Central memory CD8-positive, alpha-beta T cell (primary cell): ENCODE measurements around the gene ZNF263.
A peak's percentile ranks its signal among the peaks of the same experiment; 100 is the strongest.

Experiments
- ATAC-seq: fragments of 150-1000 bp; cut with Tn5 transposase; replicated peaks from 2 replicates; pipeline ENCODE4 v1.10.0; 2022; ENCODE audit warnings: mild to moderate bottlenecking, moderate FRiP score, moderate number of reproducible peaks; ENCODE audit not compliant: poor library complexity, severe bottlenecking; ENCODE audit errors: extremely low read depth
- DNase-seq, 2 donors: peaks; one replicate each; pipeline ENCODE4 v3.0.0; 2021; ENCODE audit warnings: low spot score in 2 of 2
- H3K27ac Mint-ChIP-seq: one replicate; pipeline ENCODE4 v1.8.0; 2022; ENCODE audit warnings: low read depth, mild to moderate bottlenecking, moderate library complexity, mixed read lengths
- H3K27me3 Mint-ChIP-seq: one replicate; pipeline ENCODE4 v1.8.0; 2022; ENCODE audit warnings: mixed read lengths
- H3K36me3 Mint-ChIP-seq: one replicate; pipeline ENCODE4 v1.8.0; 2022; ENCODE audit warnings: mild to moderate bottlenecking, moderate library complexity, mixed read lengths; ENCODE audit not compliant: insufficient read depth
- H3K4me1 Mint-ChIP-seq: one replicate; pipeline ENCODE4 v1.8.0; 2022; ENCODE audit warnings: mixed read lengths
- H3K4me3 Mint-ChIP-seq: one replicate; pipeline ENCODE4 v1.8.0; 2022; ENCODE audit warnings: mild to moderate bottlenecking, moderate library complexity, mixed read lengths
- H3K9me3 Mint-ChIP-seq: one replicate; pipeline ENCODE4 v1.8.0; 2022; ENCODE audit warnings: mixed read lengths

Gene ZNF263

DNA sequence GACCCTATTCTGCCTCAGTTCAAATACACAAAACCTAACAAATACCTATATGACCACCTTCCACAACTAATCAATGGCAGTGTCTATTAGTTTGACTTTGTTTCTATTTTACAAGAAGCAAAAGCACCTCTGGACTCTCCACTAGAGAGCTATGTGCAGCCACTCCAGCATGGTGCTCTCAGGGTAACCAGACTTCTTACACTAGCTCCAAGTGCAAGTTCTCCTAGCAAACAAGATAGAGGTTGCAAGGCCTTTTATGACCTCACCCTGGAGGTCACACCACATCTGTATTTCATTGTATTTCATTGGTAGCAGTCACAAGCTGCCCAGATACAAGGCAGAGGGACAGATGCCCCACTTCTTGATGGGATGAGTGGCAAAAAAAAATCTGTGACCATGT, 8.3 kb upstream of the ZNF263 start:
- no peak for DNase-seq

DNA sequence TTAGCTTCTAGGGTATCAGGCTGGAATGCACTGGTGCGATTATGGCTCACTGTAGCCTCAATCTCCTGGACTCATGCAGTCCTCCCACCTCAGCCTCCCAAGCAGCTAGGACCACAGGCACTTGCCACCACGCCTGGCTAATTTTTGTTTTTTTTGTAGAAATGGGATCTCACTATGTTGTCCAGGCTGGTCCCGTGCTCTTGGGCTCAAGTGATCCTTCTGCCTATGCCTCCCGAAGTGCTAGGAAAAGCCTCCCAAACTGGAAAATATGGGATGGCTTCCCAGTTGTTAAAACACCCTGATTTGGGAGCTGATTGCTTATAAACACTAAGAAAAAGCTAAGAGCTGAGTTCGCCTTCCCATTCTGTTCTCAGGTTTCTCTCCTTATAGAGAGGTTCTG, 6.6 kb upstream of the ZNF263 start:
- Mint-ChIP-seq H3K27me3 (no peaks in the 10 kb centered on the region), H3K27ac (no peak overlapping the region), H3K4me1 (no peaks in the 10 kb centered on the region), H3K36me3 (no peaks in the 10 kb centered on the region), H3K9me3 (no peaks in the 10 kb centered on the region), H3K4me3 (no peak overlapping the region)
- no peak for DNase-seq
- no peak for ATAC-seq

More for the DNA sequence above, 8.3 kb upstream of the ZNF263 start:
- Mint-ChIP-seq H3K4me3 (no peak overlapping the region), H3K4me1 (no peaks in the 10 kb centered on the region), H3K27ac (no peak overlapping the region), H3K36me3 (peaks cover 2% of the 10 kb centered on the region), H3K27me3 (no peaks in the 10 kb centered on the region), H3K9me3 (no peaks in the 10 kb centered on the region)
- ATAC-seq: no peak

DNA sequence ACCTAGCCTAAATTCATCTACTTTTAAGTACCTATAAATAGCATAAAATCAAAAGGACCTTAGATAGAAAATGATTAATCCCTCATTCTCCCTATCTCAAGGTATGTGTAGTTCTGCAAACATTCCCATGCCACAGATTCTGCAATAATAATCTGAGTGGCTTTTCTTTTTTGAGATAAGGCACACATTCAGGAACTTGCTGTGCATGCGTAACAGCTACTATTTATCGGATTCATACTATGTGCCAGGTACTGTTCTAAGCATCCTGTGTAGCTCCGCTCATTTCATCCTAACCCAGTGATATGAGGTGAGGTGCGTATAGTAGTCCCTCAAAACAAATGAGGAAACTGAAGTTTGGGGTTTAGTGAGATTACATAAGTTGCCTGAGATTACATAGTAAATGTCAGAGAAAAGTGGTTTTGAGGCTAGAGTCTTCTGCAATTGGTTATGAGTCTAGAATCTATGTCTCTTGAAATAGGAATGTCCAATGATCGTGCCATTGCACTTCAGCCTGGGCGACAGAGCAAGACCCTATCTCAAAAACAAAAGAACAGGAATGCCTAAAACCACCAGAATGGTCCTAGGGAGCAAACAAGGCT, 2.0 kb upstream of the ZNF263 start:
- no peak overlapping the region for H3K27ac Mint-ChIP-seq

DNA sequence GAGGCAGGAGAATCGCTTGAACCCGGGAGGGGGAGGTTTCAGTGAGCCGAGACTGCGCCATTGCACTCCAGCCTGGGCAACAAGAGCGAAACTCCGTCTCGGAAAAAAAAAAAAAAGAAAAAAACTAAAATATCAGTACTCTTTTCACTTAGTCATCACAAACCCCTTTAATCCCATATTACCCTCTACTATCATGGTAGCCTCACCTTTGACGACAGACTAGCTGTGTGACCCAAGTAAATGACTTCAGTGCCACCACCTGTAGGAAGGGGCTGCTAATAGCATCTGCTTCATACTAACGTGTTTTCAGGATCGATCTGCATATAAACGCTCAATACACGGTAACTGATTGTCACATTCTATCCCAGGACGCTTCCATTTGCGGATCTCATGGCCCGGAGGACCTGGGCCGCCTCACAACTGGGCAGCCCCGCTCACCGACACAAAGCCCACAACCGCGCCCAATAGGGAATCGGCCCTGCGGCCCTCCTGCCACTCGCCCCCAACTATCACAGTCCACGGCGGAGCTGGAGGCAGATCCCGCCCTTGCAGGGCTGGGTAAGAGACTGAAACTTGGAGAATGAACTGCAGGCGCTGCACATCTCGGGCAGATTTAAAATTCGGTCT, 1.1 kb upstream of the ZNF263 start:
- Mint-ChIP-seq H3K36me3 (peaks cover 24% of the 10 kb centered on the region), H3K27me3 (no peaks in the 10 kb centered on the region), H3K4me3 (peak overlapping the region; percentile 87), H3K9me3 (no peaks in the 10 kb centered on the region), H3K4me1 (peaks cover 38% of the 10 kb centered on the region), H3K27ac (peak overlapping the region; percentile 94)
- peak; percentile 16 for ATAC-seq
- no peak for DNase-seq

More for the DNA sequence above, 2.0 kb upstream of the ZNF263 start:
- H3K9me3 Mint-ChIP-seq: no peaks in the 10 kb centered on the region
- ATAC-seq (no peak), DNase-seq (no peak)
- peak overlapping the region; percentile 87 for H3K4me3 Mint-ChIP-seq
- H3K36me3 Mint-ChIP-seq: peaks cover 16% of the 10 kb centered on the region
- H3K4me1 Mint-ChIP-seq: peaks cover 38% of the 10 kb centered on the region
- H3K27me3 Mint-ChIP-seq: no peaks in the 10 kb centered on the region

DNA sequence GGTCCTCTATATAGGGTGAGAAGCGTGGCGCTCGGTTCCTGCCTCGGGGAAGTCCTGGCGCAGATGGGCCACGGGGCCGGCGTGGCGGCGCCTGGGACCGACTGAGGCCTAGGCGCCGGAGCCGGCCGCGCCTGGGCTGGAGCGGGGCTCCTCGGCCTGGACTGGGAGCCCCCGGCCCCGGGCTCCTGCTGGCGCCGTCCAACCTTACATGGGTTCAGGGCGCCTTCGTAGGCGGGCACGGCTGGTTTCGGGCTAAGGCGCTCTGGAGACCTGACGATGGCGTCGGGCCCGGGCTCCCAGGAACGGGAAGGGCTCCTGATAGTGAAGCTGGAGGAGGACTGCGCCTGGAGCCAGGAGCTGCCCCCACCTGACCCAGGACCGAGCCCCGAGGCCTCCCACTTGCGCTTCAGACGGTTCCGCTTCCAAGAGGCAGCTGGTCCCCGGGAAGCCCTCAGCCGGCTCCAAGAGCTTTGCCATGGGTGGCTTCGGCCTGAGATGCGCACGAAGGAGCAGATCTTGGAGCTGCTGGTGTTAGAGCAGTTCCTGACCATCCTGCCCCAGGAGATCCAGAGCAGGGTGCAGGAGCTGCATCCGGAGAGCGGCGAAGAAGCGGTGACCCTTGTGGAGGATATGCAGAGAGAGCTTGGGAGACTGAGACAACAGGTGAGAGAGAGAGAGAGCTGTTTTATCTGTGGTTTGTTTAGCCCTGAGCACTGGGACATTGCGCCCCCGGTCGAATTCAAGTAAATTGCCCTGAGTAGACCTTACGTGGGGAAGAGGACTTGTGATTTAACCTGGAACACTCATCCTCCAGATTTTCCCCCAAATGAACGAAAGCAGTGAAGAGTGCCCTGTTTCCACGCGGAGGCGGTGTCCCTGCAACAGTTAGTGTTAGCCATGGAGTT, 504 bp downstream of the ZNF263 start:
- H3K4me1 Mint-ChIP-seq: peaks cover 38% of the 10 kb centered on the region
- H3K27ac Mint-ChIP-seq: peak overlapping the region; percentile 94
- peak overlapping the region; percentile 87 for H3K4me3 Mint-ChIP-seq
- no peak for ATAC-seq
- H3K27me3 Mint-ChIP-seq: no peaks in the 10 kb centered on the region
- no peak for DNase-seq
- H3K9me3 Mint-ChIP-seq: no peaks in the 10 kb centered on the region
- H3K36me3 Mint-ChIP-seq: peaks cover 37% of the 10 kb centered on the region

DNA sequence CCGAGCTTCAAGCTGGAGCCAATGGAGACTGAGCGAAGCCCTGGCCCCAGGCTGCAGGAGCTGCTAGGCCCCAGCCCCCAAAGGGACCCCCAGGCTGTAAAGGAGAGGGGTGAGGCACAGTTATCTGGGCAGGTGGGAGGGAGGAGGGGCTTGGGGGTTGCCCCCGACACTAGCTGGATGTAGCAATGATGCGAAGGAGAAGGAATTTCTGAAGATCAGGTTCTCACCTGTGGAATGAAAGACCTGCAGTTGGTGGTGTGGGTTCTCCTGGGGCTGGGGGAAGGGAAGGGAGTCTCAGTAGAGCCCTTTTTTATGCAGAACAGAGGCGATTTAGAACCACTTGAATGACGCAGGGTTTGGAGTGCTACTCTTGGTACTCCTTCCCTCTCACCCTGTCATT, 1.8 kb downstream of the ZNF263 start:
- ATAC-seq (no peak), DNase-seq (no peak)
- no peaks in the 10 kb centered on the region for H3K27me3 Mint-ChIP-seq
- peaks cover 44% of the 10 kb centered on the region for H3K36me3 Mint-ChIP-seq
- no peaks in the 10 kb centered on the region for H3K9me3 Mint-ChIP-seq
- no peak overlapping the region for H3K27ac Mint-ChIP-seq
- H3K4me3 Mint-ChIP-seq: peak overlapping the region; percentile 87
- H3K4me1 Mint-ChIP-seq: peaks cover 38% of the 10 kb centered on the region

DNA sequence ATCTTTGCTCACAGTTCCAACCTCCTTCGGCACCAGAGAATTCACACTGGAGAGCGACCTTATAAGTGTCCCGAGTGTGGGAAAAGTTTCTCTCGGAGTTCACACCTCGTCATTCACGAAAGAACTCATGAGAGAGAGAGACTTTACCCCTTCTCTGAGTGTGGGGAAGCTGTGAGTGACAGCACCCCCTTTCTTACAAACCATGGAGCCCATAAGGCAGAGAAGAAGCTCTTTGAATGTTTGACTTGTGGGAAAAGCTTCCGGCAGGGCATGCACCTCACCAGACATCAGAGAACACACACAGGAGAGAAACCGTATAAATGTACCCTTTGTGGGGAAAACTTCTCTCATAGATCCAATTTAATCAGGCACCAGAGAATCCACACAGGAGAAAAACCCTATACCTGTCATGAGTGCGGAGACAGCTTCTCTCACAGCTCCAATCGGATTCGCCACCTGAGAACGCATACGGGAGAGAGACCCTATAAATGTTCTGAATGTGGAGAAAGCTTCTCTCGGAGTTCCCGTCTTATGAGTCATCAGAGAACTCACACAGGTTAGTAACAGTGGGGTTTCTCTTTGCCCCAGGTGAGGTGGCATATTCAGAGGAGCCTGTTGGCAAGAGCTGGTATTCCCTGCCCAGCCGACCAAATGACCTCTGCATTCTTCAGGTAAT, 6.8 kb downstream of the ZNF263 start:
- H3K9me3 Mint-ChIP-seq: peaks cover 15% of the 10 kb centered on the region

DNA sequence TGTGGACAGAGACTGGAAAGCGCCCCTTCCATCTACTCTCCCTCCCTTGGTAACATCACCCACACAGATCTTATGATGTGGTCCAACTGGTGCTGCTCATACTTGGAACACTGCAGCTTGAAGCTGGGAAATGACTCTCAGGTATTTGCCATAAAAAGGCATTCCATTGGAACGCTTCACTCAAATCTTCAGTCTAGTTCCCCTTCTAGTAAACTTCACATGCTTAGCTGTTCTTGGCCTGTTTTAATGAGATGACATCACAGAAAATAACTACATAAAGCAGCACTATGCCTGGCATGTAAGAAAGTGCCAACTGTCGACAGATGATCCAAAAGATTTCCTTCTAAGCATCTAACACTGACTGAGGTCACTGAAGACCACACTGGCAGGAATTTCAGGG, 9.3 kb downstream of the ZNF263 start:
- DNase-seq (no peak), ATAC-seq (no peak)
- Mint-ChIP-seq H3K27me3 (no peaks in the 10 kb centered on the region), H3K4me1 (peaks cover 11% of the 10 kb centered on the region), H3K27ac (no peak overlapping the region), H3K36me3 (peaks cover 27% of the 10 kb centered on the region), H3K4me3 (no peak overlapping the region), H3K9me3 (peaks cover 23% of the 10 kb centered on the region)

More for the DNA sequence above, 6.8 kb downstream of the ZNF263 start:
- no peak overlapping the region for H3K4me3 Mint-ChIP-seq
- ATAC-seq: no peak
- H3K36me3 Mint-ChIP-seq: peaks cover 41% of the 10 kb centered on the region
- no peaks in the 10 kb centered on the region for H3K27me3 Mint-ChIP-seq
- no peak overlapping the region for H3K27ac Mint-ChIP-seq
- no peak for DNase-seq
- peaks cover 21% of the 10 kb centered on the region for H3K4me1 Mint-ChIP-seq

DNA sequence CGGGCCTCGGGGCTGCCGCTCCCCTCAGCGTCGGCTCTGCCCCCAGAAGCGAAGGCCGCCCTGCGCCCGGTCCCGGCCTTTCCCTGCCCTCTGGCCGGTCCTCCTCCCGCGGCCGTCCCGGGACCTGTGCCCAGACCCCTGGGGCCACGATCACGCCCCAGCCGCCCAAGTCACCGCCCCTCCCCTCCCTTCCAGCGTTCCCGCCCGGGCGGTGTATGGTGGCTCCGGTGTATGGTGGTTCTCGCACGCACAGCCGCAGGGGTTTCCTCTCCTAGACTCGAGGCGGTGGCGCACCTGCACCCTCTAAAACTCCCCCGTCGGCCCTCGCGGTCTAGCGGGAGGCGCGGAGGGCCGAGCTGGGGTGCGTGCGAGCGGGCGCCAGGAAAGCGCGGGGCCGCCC, 11.9 kb downstream of the ZNF263 start:
- DNase-seq (no peak), ATAC-seq (no peak)
- peaks cover 28% of the 10 kb centered on the region for H3K9me3 Mint-ChIP-seq
- H3K4me3 Mint-ChIP-seq: no peak overlapping the region
- peaks cover 11% of the 10 kb centered on the region for H3K4me1 Mint-ChIP-seq
- peaks cover 10% of the 10 kb centered on the region for H3K36me3 Mint-ChIP-seq
- H3K27me3 Mint-ChIP-seq: no peaks in the 10 kb centered on the region
- H3K27ac Mint-ChIP-seq: no peak overlapping the region

DNA sequence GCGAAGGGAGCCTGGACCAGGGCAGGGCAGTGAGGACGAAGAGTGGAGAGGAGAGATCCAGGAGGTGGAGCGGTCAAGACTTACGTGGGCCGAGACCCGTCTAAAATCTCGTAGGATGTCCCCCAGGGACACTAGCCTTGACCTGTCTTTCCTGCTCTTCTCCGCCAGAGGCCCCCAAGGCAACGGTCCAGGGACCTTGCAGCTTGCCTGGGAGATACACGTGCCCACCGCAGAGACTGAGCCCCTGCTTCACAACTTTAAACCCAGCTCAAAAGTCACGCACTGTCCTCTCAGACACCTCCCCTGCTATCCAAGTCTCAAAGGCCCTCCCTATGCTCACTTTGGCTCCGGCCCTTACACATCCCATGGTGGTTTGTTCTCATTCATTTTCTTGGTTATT, 12.5 kb downstream of the ZNF263 start:
- H3K27me3 Mint-ChIP-seq: no peaks in the 10 kb centered on the region
- no peak for ATAC-seq
- no peak overlapping the region for H3K27ac Mint-ChIP-seq
- peaks cover 15% of the 10 kb centered on the region for H3K36me3 Mint-ChIP-seq
- peak overlapping the region; percentile 39 for H3K4me3 Mint-ChIP-seq
- peaks cover 11% of the 10 kb centered on the region for H3K4me1 Mint-ChIP-seq
- H3K9me3 Mint-ChIP-seq: peaks cover 28% of the 10 kb centered on the region
- no peak for DNase-seq

DNA sequence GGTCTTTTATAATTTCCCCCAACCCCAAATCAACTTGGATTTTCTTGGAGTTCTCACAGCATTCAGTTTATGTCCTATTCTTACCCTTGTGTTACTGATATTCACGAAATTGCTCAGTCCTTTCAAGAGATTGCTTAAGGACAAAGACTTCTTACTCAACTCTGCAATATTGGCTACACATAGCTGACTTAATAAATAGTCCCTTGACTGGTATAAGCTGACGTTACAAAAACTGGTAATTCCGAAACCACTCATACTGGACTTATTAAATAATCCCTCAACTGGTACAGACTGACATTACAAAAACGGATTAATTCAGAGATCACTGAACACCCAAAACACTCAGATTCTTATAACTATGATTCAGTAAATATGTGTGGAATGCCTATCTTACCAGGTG, 21.1 kb downstream of the ZNF263 start:
- DNase-seq (no peak), ATAC-seq (no peak)
- Mint-ChIP-seq H3K4me3 (peak overlapping the region; percentile 74), H3K27me3 (no peaks in the 10 kb centered on the region), H3K27ac (no peak overlapping the region), H3K36me3 (peaks cover 25% of the 10 kb centered on the region), H3K4me1 (peaks cover 19% of the 10 kb centered on the region), H3K9me3 (peaks cover 15% of the 10 kb centered on the region)
